ENCODE data around the gene ZNF236.

- no peak for TF ChIP-seq POLR2A (IDR thresholded peaks at IDR 0.05)
- no peak for TF ChIP-seq POLR2AphosphoS5 (IDR thresholded peaks at IDR 0.05)
- TF ChIP-seq, protein P1, sequence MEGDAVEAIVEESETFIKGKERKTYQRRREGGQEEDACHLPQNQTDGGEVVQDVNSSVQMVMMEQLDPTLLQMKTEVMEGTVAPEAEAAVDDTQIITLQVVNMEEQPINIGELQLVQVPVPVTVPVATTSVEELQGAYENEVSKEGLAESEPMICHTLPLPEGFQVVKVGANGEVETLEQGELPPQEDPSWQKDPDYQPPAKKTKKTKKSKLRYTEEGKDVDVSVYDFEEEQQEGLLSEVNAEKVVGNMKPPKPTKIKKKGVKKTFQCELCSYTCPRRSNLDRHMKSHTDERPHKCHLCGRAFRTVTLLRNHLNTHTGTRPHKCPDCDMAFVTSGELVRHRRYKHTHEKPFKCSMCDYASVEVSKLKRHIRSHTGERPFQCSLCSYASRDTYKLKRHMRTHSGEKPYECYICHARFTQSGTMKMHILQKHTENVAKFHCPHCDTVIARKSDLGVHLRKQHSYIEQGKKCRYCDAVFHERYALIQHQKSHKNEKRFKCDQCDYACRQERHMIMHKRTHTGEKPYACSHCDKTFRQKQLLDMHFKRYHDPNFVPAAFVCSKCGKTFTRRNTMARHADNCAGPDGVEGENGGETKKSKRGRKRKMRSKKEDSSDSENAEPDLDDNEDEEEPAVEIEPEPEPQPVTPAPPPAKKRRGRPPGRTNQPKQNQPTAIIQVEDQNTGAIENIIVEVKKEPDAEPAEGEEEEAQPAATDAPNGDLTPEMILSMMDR (IDR thresholded peaks at IDR 0.05), result no peak
Measured at GRCh38 chr18:76880026-76880425, 57.7 kb downstream of the ZNF236 start.

Data from sigmoid colon (tissue), 4 donors.